ENCODE data around the gene CACNA1H.
"Not testable (repeated sequence)": the region's sequence is repeated elsewhere in the genome, so short reads cannot be mapped to it uniquely, and the experiment has no call there.

The CACNA1H gene

DNA sequence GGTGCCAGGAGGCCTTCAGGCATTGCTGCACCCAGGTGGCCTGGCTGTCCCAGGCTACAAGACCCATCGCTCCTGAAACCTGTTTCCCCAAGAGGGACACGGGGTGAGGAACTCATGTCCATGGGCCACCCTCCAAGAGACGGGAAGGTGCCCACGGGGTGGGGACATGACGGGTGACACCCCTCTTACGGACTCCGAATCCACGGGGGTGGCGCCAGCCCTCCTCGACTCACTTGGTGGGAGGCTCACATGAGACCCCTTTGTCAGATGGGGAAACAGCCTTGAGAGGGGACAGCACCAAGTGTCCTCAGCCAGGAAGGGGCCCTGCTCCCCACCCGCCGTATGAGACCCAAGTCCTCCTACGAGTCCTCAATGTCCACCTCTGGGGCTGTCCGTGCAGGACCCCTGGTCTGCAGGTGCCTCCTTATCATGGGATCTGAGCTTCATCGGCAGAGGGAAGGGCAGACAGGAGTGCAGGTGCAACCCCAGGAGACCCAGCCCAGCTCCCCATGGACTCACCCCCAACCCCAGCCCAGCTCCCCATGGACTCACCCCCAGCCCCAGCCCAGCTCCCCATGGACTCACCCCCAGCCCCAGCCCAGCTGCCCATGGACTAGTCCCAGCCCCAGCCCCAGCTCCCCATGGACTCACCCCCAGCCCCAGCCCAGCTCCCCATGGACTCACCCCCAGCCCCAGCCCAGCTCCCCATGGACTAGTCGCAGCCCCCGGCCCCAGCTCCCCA is 77.7 kb downstream of the CACNA1H start:
- DNase-seq = not testable (repeated sequence)

DNA sequence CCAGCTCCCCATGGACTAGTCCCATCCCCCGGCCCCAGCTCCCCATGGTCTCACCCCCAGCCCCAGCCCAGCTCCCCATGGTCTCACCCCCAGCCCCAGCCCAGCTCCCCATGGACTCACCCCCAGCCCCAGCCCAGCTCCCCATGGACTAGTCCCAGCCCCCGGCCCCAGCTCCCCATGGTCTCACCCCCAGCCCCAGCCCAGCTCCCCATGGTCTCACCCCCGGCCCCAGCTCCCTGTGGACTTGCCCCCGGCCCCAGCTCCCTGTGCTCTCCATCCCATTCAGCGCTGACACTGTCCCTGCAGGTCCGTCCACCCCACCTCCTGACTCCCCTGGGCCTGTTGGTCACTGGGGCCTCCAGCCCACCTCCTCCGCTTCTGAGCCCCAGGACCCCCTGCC is 78.4 kb downstream of the CACNA1H start:
- DNase-seq = not testable (repeated sequence)

DNA sequence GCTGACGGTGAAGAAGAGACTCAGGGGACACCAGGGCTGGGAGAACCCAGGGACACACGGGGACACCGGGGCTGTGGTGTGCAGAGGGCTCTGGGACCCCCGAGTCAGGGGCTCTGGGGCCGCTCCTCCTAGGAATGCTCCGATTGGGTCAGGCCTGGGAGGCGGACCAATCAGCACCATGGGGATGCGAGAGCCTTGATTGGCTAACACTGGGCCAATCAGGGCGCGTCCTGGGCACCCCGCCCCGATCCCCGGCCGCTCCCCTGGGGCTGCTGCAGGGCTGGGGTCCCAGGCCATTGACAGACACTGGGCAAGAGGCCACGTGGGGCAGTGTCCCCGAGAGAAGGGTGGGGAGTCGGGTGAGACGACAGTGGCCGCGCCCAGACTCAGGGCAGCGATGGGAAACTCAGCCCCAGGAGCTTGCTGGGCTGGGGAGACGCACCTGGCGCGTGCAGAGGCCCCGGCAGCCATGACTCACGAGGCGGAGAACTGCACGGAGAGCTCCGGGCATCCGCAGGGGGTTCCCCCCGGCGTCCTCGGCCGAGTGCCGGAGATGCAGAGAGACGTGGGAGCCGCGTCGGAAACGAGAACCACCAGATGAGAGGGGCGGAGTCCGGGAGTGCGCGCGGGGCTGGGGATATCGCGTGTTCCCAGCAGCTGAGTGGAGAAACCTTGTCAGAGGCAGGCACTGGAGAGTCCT is 79.3 kb downstream of the CACNA1H start:
- not testable (repeated sequence) for DNase-seq

DNA sequence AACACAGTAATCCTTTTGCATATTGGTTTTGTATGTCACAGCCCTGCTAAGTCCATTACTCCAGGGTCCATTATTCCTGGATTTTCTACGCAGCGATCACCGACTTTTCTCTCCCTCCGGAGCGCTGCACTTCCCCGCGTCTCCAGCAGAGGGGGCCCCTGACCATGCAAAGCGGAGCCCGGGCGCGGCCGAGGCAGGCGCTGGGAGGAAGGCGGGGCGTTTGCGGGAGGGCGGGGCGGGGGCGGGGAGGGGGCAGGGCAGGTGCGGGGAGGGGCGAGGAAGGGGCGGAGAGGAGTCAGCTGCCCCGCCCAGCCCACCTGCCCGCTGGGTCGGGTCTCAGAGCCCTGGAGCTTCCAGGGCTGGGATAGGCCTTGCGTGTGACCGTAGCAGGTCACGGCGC is 83.8 kb downstream of the CACNA1H start:
- not testable (repeated sequence) for DNase-seq

DNA sequence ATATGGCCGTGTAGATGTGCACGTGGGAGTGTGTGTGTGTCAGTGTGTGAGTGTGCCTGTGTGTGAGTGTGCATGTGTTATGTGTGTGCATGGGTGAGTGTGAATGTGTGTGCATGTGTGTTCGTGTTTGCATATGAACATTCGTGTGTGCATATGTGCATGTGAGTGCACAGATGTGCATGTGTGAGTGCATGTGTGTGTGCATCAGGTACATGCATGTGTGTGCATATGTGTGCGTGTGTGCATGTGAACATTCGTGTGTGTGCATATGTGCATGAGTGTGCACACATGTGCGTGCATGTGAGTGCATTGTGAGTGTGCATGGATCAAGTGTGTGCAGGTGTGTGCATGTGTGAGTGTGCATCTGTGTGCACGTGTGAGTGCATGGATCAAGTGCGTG is 85.1 kb downstream of the CACNA1H start:
- DNase-seq = no peak

DNA sequence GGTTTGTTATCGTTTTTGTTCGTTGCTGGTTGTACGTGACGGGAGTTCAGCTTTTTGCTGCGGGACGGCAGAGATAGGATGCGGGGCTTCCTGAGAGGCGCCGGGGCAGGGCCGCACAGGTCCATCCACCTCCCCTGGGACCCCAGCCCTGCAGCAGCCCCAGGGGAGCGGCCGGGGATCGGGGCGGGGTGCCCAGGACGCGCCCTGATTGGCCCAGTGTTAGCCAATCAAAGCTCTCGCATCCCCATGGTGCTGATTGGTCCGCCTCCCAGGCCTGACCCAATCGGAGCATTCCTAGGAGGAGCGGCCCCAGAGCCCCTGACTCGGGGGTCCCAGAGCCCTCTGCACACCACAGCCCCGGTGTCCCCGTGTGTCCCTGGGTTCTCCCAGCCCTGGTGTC is 86.0 kb downstream of the CACNA1H start:
- DNase-seq = not testable (repeated sequence)

DNA sequence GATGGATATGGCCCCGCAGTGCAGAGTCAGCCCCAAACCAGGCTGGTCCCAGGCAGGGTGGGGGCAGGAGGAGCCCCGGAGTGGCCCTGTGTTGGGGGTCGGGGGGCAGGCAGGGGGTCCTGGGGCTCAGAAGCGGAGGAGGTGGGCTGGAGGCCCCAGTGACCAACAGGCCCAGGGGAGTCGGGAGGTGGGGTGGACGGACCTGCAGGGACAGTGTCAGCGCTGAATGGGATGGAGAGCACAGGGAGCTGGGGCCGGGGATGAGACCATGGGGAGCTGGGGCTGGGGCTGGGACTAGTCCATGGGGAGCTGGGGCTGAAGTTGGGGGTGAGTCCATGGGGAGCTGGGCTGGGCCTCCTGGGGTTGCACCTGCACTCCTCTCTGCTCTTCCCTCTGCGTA is 86.7 kb downstream of the CACNA1H start:
- not testable (repeated sequence) for DNase-seq

DNA sequence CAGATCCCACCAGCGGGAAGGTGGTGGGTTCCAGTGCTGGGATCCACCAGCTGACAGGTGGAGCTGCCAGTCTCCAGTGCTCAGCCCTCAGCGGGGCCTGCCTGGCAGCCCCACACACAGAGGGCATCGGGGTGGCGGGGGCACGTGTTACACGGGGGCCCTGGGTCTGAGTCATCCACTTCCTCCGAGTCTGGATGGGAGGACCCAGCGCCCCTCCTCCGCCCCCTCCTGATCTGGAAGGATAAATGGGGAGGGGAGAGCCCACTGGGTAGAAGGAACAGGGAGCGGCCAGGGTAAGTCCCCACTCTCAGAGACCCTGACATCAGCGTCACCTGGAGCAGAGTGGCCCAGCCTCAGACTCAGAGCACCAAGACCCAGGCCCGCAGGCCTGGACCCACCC is 87.5 kb downstream of the CACNA1H start, which contains the start of gene TPSAB1:
Gene TPSAB1 (plus strand): TSS at position 270 of the 400 bp plus-strand sequence. CDS start 234 bp downstream, outside the sequence.
- DNase-seq = not testable (repeated sequence)

DNA sequence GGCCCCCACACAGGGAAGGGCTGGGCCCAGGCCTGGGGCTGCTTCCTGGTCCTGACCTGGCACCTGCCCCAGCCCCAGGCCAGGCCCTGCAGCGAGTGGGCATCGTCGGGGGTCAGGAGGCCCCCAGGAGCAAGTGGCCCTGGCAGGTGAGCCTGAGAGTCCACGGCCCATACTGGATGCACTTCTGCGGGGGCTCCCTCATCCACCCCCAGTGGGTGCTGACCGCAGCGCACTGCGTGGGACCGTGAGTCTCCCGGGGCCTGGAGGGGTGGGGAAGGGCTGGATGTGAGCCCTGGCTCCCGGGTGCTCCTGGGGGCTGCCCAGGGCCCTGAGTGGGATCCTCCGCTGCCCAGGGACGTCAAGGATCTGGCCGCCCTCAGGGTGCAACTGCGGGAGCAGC is 88.2 kb downstream of the CACNA1H start:
- not testable (repeated sequence) for DNase-seq

DNA sequence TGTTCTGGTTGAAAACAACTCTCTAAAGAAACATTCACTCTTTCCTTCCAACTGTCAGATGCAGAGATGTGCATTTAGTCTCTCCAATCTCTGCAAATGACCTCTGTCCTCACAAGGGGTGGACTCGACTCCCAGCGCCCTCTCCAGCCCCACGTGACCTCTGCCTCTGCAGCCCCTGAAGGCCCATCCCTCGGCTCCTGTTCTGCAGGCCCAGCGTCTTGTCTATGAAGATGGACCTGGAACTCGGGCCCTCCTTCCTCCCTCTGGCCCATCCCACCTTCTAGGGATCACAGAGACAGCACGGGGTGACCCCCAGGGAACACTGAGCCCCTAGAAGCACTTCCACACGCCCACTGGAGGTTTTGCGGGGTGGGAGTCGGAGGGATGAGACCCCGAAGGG is 90.5 kb downstream of the CACNA1H start:
- DNase-seq = not testable (repeated sequence)

DNA sequence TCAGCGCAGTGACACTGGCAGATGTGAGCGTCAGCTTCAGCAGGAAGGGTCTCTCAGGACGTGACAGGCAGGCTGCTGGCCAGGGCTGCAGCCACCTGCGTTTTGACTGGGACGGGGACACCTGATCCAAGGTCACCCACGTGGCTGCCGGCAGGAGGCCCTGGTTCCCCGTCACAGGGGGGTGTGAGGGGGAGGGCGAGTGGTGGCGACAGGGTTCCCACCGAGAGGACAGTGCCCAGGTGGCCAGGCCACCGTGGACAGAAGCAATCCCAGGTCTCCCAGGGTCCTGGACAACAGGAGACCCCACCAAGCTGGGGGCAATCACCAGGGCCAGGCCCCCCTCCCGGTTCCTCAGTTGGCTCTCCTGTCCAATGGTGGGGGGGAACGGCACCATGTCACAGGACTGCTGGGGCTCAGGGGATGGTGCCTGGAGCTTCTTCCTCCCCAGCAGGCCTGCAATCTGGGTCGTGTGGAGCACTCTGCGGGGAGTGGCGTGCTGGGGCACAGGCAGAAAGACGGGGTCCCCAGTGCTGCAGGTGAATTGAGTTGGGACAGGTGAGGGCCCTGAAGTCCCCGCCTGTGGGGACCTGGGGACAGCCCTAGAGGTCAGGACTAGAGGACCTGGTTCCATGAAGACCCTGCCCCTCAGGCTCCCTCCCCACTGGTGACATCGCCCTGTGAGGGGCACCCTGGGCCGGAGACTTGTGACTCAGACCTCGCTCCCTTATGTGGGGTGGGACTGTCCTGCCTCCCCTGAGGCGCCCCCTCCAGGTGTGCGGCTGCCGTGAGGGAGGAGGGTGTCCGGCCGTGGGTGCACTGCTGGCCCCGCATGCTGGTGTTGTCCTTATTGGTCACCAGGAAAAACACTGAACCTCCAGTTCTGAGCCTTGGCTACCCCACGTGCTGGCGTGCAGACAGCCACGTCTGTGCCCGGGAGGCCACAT is 91.3 kb downstream of the CACNA1H start:
- not testable (repeated sequence) for DNase-seq

DNA sequence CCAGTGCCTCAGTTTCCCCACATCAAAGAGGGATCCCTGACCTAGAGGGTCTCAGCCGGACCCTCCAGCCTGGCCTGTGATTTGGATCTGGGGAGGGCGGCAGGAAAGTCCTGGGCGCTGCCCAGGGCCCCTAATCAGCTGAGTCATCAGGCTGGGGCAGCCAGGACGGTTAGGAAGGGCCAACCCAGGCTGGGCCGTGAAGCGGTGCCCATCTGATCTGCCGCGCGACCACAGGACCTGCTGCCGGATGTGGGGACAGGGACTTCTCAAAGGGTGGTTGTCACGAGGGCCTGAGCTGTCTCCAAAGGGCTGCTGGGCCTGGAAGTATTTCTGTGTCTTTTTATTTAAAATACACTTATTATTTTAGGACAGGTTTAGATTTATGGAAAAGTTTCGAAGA is 92.0 kb downstream of the CACNA1H start:
- DNase-seq = peak; percentile 11 to 39

DNA sequence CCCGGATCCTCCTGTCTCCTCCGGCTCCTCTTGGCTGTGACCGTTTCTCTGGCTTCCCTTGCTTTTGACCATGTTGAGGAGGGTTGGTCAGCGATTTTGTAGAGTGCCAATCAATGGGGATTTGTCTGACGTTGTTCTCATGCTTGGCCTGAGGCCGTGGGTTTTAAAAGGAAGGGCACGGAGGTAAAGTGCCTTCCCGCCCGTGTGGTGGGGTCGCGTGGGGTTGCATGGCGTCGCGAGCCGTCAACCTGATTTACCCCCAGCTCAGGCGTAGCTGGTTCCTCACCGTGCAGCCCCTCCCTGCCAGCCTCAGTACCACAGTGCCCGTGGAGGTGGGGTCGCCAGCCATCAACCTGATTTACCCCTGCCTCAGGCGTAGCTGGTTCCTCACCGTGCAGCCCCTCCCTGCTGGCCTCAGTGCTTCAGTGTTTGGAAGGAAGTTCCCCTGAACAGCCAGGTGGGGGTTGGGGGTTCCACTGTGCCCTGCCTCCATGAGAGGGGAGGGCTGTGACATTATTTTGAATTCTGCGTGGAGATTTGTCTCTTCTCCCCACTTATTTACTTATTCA is 92.6 kb downstream of the CACNA1H start:
- DNase-seq = no peak

DNA sequence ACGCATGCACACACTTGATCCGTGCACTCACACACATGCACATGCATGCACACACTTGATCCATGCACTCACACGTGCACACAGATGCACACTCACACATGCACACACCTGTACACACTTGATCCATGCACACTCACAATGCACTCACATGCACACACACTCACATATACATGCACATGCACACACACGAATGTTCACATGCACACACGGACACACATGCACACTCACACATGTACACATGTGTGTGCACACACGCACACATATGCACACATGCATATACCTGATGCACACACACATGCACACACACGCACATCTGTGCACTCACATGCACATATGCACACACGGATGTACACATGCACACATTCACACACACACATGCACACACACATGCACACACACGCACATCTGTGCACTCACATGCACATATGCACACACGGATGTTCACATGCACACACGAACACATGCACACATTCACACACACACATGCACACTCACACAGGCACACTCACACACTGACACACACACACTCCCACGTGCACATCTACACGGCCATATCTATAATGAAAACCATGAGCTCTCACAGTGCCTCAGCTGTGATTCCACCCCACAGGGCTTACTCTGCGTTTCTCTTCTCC is 95.1 kb downstream of the CACNA1H start:
- DNase-seq = not testable (repeated sequence)

DNA sequence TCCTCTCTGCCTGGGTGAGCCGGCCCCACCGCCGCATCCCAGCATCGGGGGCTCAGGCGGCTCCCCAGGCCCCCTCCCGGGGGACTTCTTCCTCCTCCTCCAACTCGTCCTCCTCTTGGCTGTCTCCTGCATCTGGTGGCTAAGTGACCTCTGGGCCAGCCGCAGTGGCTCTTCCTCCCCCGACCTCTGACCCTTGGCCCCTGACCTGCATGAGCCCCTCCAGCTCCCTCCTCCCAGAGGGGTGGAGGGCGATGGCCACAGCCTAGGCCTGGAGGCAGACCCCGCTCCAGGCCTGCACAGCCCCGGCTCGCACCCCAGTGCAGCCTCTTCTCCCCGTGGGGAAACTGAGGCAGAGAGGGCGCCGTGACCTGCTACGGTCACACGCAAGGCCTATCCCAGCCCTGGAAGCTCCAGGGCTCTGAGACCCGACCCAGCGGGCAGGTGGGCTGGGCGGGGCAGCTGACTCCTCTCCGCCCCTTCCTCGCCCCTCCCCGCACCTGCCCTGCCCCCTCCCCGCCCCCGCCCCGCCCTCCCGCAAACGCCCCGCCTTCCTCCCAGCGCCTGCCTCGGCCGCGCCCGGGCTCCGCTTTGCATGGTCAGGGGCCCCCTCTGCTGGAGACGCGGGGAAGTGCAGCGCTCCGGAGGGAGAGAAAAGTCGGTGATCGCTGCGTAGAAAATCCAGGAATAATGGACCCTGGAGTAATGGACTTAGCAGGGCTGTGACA is 96.3 kb downstream of the CACNA1H start:
- DNase-seq = not testable (repeated sequence)

DNA sequence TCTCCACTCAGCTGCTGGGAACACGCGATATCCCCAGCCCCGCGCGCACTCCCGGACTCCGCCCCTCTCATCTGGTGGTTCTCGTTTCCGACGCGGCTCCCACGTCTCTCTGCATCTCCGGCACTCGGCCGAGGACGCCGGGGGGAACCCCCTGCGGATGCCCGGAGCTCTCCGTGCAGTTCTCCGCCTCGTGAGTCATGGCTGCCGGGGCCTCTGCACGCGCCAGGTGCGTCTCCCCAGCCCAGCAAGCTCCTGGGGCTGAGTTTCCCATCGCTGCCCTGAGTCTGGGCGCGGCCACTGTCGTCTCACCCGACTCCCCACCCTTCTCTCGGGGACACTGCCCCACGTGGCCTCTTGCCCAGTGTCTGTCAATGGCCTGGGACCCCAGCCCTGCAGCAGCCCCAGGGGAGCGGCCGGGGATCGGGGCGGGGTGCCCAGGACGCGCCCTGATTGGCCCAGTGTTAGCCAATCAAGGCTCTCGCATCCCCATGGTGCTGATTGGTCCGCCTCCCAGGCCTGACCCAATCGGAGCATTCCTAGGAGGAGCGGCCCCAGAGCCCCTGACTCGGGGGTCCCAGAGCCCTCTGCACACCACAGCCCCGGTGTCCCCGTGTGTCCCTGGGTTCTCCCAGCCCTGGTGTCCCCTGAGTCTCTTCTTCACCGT is 100.9 kb downstream of the CACNA1H start:
- DNase-seq = not testable (repeated sequence)

DNA sequence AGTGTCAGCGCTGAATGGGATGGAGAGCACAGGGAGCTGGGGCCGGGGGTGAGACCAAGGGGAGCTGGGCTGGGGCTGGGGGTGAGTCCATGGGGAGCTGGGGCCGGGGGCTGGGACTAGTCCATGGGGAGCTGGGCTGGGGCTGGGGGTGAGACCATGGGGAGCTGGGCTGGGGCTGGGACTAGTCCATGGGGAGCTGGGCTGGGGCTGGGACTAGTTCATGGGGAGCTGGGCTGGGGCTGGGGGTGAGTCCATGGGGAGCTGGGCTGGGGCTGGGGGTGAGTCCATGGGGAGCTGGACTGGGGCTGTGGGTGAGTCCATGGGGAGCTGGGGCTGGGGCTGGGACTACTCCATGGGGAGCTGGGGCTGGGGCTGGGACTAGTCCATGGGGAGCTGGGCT is 101.9 kb downstream of the CACNA1H start:
- DNase-seq = not testable (repeated sequence)

DNA sequence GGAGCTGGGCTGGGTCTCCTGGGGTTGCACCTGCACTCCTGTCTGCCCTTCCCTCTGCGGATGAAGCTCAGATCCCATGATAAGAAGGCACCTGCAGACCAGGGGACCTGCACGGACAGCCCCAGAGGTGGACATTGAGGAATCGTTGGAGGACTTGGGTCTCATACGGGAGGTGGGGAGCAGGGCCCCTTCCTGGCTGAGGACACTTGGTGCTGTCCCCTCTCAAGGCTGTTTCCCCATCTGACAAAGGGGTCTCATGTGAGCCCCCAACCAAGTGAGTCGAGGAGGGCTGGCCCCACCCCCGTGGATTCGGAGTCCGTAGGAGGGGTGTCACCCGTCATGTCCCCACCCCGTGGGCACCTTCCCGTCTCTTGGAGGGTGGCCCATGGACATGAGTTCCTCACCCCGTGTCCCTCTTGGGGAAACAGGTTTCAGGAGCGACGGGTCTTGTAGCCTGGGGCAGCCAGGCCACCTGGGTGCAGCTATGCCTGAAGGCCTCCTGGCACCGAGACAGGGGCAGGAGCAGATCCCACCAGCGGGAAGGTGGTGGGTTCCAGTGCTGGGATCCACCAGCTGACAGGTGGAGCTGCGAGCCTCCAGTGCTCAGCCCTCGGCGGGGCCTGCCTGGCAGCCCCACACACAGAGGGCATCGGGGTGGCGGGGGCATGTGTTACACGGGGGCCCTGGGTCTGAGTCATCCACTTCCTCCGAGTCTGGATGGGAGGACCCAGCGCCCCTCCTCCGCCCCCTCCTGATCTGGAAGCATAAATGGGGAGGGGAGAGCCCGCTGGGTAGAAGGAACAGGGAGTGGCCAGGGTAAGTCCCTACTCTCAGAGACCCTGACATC is 102.6 kb downstream of the CACNA1H start, which contains the start of gene TPSD1:
Gene TPSD1 (plus strand): TSS at position 794 of the 847 bp plus-strand sequence. CDS start 212 bp downstream, outside the sequence.
- not testable (repeated sequence) for DNase-seq

DNA sequence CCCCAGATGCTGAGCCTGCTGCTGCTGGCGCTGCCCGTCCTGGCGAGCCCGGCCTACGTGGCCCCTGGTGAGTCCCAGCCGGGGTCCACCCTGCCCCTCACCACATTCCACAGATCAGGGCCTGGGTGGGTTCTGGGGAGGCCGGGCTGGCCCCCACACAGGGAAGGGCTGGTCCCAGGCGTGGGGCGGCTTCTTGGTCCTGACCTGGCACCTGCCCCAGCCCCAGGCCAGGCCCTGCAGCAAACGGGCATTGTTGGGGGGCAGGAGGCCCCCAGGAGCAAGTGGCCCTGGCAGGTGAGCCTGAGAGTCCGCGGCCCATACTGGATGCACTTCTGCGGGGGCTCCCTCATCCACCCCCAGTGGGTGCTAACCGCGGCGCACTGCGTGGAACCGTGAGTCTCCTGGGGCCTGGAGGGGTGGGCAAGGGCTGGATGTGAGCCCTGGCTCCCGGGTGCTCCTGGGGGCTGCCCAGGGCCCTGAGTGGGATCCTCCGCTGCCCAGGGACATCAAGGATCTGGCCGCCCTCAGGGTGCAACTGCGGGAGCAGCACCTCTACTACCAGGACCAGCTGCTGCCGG is 103.5 kb downstream of the CACNA1H start:
- not testable (repeated sequence) for DNase-seq
